Mononuclear cell (primary cell): ENCODE measurements around the gene CCT7. TPM values are rescaled to one million over a fixed set of nuclear protein-coding genes. Genes with fewer than 3 reads are reported as not detected.

Experiments
- H3K27me3 ChIP-seq: 2 replicates; pipeline ENCODE4 v1.6.0; 2011; ENCODE audit warnings: low read length, control low read depth; ENCODE audit not compliant: insufficient read depth
- H3K4me1 ChIP-seq: 2 replicates; pipeline ENCODE4 v1.5.1; 2011; ENCODE audit warnings: mild to moderate bottlenecking, low read length, control low read depth; ENCODE audit not compliant: insufficient read depth
- H3K4me3 ChIP-seq: 2 replicates; pipeline ENCODE4 v1.5.1; 2011; ENCODE audit warnings: mild to moderate bottlenecking, low read length, moderate library complexity
- H3K9me3 ChIP-seq: 2 replicates; pipeline ENCODE4 v1.5.1; 2011; ENCODE audit warnings: low read depth, mild to moderate bottlenecking, control low read depth, low read length
- total RNA-seq: library from RNA; depleted of rRNA; stranded (reverse); fragments of >200 nt; gene quantifications from one replicate; pipeline ENCODE4 v1.2.3, GENCODE V29; 2012

The CCT7 gene
- total RNA-seq, 1 donor: 66.3 TPM

DNA sequence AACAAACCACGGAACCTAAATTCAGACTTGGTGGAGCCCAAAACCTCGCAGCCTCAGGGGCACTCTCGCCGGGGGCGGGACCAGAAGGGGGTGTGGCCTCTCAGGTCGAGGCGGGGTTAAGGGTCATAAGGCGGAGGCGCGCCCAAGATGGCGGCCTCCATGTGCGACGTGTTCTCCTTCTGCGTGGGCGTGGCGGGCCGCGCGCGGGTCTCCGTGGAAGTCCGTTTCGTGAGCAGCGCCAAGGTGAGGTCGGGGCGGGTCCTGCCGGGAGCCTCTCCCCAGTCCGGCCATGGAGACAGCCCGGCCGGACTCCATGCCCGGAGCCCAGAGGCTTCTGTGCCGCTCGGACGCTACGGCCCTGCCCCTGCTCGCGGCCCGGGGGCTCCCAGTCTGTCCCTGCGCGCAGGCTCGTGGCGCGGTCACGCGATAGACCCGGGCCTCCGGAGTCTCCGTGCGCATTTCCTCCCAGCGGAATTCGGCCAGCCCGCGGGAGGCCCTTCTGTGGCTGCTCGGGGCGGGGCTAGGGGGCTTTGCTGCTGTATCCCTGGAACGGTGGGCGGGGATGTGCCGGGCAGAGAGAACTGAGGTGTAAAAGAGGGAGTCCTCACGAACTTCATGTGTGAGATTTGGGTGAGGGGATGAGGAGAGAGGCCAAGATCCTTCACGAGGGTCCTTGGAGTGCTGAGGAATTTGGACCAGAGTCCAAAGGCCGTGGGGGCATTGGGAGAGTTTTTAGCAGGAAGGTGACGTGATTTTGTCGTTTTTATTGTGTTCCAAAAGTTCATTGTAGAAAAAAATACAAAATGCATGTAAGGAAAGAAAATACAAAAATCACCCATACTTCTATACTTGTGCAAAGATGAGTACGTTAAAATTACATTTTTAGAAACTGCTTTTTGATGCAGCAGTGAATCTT, 19.7 kb upstream of the CCT7 start, which contains the start of gene SMYD5:
SMYD5 (plus strand) TSS at position 126 of the 916 bp plus-strand sequence; CDS start at position 148, 22 bp downstream.
- H3K4me1 ChIP-seq: peaks cover 15% of the 10 kb centered on the region
- H3K9me3 ChIP-seq: no peaks in the 10 kb centered on the region
- H3K27me3 ChIP-seq: no peaks in the 10 kb centered on the region
- peak within 1 kb of the TSS; percentile 66 for H3K4me3 ChIP-seq

DNA sequence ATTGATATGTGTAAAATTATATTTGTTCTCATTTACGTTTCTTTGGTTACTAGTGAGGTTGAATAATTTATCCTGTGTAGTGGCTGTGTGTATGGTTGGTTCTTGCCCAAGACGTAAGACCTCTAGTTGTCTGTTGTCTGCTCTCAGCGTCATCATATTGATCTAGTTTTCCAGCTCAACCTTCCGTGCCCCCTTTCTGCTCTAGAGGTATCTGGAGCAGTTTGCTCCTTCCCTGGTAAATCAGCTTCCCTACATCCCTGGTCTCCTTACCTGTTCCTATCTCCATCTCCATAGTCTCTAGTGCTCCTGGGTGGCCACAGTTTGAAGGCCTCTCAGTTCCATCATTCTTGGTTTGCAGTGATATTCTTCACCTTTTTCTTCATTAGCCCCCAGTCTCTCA, 18.9 kb upstream of the CCT7 start:
- H3K4me3 ChIP-seq: no peak overlapping the region
- H3K9me3 ChIP-seq: no peaks in the 10 kb centered on the region
- H3K27me3 ChIP-seq: no peaks in the 10 kb centered on the region
- peaks cover 15% of the 10 kb centered on the region for H3K4me1 ChIP-seq

DNA sequence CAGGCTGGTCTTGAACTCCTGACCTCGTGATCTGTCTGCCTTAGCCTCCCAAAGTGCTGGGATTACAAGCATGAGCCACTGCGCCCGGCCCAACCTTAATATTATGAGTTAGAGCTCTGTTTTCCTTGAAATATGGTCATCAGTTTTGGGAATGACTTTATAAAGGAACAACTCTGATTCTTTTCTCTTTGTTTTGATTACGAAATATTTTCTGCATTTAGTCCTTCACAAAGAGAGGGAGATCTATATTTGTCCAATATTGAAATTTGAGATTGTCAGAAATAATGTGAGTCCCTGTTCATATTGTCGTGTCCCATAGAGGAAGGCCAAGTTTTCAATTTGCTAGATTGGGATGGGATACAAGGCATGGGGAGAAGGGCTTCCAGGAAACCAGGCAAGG, 16.9 kb upstream of the CCT7 start:
- Histone ChIP-seq H3K9me3 (no peaks in the 10 kb centered on the region), H3K4me1 (peaks cover 15% of the 10 kb centered on the region), H3K27me3 (no peaks in the 10 kb centered on the region), H3K4me3 (no peak overlapping the region)

DNA sequence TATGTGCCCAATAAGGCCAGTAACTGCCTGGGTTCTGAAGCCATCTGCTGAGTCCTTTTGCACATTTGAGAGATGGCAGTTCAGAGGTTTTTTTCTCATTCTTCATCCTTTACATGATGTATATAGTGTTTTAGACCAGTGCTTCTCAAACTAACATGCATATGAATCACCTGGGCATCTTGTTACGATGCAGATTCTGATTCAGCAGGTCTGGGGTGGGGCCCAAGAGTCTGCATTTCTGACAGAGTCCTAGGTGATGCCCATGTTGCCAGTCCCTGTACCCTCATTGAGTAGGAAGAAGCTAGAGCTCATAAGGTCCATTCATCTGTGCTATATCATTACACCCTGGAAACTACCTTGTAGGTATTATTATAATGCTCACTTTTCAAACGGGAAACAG, 16.3 kb upstream of the CCT7 start:
- Histone ChIP-seq H3K9me3 (no peaks in the 10 kb centered on the region), H3K27me3 (no peaks in the 10 kb centered on the region)

DNA sequence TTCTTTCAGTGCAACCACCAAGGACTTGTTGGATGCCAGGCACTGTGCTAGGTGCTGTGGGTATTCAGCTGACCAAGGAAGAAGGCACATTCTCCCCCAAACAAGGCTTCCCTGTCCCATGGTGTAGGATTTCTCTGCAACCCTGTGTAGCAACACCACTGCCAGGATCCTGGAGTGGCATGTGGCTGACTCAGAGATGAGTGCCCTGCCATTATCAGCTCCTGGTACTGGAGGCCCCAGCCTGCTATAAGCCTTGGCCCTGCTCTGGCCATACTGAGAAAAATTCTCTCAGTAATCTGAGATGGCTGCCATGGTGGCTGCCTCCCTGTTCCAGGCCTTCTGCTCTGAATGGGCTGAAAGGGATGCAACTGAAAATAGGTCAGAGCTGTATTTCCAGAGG, 15.8 kb upstream of the CCT7 start:
- no peaks in the 10 kb centered on the region for H3K27me3 ChIP-seq
- no peaks in the 10 kb centered on the region for H3K9me3 ChIP-seq
- peaks cover 12% of the 10 kb centered on the region for H3K4me1 ChIP-seq
- no peak overlapping the region for H3K4me3 ChIP-seq

More for the DNA sequence above, 16.3 kb upstream of the CCT7 start:
- Histone ChIP-seq H3K4me1 (peaks cover 15% of the 10 kb centered on the region), H3K4me3 (no peak overlapping the region)

DNA sequence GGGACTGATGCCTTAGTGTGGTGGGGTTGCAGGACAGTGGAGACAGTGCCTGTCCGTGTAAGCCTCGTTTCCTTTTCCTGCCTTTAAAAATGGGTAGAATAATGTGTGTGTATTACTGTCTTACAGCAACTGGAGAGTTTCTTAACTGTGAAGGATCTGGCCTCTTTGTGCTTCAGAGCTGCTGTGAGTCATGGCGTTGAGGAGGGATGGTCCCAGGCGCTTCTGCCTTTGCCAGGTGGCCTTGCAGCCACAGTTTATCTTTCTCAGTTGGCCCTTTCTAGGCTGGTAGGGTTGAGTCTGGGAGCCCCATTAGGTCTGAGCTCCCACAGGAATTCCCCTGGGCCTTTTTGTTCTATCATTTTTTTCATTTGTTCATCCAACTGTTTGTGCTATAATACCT, 10.3 kb upstream of the CCT7 start:
- Histone ChIP-seq H3K4me1 (peaks cover 14% of the 10 kb centered on the region), H3K27me3 (no peaks in the 10 kb centered on the region), H3K4me3 (no peak overlapping the region)

DNA sequence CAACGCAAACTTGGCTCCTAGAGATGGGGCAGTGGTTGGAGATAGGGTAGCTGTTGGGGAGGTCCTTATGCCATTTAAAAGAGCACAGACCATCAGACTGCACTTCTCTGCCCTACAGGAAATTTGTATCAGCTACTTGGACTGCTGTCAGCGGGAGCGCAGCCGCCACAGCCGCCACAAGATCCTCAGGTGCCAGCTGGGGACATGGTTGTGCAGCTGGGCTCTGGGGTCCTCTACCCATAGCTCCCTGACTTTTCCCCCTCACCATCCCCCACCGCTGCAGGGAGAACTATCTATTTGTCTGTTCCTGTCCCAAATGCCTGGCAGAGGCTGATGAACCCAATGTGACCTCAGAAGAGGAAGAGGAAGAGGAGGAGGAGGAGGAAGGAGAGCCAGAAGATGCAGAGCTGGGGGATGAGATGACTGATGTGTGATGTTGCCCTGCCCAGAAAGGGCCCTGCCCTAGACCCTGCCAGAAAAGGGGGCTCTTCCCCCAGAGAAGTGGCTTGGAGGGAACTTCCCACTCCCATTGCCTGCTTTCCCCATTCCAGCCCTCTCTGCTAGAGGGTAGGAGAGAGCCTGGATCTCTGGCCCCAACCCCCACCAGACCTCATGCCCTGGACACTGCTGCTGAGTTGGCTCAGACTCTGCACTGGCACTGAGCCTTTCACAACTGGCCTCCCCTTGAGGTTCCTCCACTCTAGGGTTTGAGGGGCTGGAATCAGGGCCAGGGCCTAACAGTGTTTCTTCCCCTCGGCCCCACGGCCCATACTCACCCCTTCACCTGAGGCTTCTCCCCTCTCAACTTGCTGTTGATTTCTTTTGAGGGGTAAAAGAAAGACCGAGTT, 8.4 kb upstream of the CCT7 start:
- Histone ChIP-seq H3K9me3 (no peaks in the 10 kb centered on the region), H3K4me1 (peaks cover 14% of the 10 kb centered on the region), H3K27me3 (no peaks in the 10 kb centered on the region), H3K4me3 (no peak overlapping the region)

More for the DNA sequence above, 10.3 kb upstream of the CCT7 start:
- H3K9me3 ChIP-seq: no peaks in the 10 kb centered on the region

DNA sequence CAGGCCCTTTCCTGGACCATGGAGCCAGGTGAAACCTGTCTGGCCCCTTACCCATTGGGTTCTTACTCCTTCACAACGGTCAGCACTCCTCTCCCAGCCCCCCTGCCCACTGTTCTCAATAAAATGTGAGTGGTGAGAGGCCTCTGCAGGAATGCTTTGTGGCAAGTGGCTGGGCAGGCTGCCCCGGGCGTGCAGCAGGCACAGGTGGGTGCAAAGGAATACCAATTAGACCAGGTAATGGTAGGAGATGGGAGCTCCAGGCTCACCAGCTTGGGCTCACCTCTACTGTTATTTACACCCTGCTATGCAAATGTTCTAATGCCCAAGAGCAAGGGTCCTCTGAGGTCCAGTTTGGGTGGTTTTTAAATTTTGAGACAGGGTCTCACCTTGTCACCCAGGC, 7.0 kb upstream of the CCT7 start:
- no peak overlapping the region for H3K4me3 ChIP-seq

DNA sequence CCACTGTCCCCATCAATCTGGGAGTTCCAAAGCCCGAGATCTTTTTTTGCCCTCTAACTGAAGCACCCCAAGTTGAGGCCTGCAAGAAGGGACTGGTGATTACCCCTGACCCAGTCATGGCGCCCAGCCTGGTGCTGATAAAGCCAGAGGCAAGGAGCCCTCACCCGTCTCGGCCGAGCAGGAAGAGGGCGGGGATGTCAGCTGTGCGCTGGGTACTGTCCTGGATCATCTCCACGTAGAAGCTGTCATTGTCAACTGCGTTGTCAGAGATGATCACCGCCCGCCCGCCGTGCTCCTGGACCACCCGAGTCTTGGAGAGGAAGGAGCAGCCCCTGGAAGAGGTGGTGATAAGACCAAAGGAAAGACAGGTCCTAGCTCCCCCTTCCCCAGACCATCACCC, 5.5 kb upstream of the CCT7 start:
- H3K9me3 ChIP-seq: no peaks in the 10 kb centered on the region
- no peaks in the 10 kb centered on the region for H3K27me3 ChIP-seq
- H3K4me3 ChIP-seq: no peak overlapping the region
- H3K4me1 ChIP-seq: peaks cover 24% of the 10 kb centered on the region

More for the DNA sequence above, 7.0 kb upstream of the CCT7 start:
- Histone ChIP-seq H3K27me3 (no peaks in the 10 kb centered on the region), H3K4me1 (peaks cover 14% of the 10 kb centered on the region), H3K9me3 (no peaks in the 10 kb centered on the region)

DNA sequence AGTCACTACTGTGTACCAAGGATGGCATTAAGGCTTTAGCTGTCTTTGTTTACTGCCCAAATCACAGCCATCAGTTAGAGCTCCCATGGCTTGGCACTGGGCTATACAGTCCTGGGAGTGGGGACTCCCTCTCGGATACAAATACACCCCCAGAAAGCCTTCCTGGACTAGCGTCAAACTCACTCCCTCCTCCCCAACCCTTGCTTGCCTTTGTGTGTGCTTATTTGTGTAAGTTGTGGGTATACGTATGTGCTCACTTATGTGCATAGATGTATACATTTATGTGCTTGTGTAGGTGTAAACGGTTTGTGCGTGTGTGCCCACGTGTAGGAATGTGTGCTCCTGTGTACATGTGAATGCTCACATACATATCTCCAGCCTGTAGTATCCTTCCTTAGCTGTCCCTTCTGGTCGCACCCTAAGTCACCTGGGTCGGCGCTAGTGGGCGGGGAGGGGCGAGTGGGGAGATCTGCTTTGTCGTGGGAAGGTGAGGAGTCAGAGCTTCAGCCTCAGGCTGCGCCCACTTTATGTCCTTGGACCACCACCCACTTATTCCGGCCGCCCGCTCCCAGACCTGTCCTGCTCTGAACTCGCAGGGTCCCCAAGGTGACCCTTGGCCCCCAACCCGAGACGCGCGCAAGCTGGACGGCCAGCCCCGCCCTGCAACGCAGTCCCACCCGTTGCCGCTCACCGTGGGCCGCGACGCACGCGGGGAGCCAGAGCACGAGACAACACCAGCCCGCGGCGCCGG, 1.5 kb upstream of the CCT7 start:
- Histone ChIP-seq H3K9me3 (no peaks in the 10 kb centered on the region), H3K4me1 (peaks cover 24% of the 10 kb centered on the region), H3K4me3 (peak overlapping the region; percentile 71), H3K27me3 (no peaks in the 10 kb centered on the region)

DNA sequence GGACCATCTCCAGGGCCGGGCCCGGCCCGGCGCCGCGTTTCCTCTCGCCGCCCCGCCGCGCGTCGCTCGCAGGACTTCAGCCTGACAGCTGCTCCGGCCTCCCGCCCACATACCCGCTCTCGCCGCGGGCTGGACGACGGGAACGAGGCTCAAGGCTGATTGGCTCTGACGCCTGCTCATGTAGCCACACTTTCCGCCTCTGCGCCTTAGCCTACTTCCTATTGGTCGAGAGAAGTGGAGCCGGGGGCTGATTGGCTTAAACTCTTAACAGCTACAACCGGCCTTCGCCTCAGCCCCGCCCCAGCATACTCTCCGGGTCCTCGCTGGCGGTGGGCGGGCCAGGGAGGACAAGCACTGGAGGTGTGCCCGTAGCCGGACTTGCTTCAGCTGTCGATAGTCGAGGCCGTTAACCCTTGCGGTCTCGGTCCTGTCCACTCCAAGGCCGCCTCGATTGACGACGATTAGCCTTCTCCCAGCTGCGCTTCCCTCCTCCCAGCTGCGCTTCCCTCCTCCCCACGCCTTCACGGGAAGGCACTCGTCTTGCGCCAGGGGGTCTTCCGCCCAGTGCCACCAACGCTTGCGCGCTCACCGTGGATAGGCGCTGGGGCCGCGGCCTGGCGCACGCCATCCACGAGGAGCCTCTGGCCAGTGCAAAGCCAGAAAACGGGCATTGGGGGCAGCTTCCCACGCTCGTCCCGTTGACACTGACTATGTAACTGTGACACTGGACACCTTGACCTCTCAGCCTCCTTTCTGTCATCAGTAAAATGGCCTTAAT, 765 bp upstream of the CCT7 start, which contains the start of gene PRADC1:
PRADC1 (minus strand) TSS at position 86 of the 778 bp plus-strand sequence; CDS start at position 7, 79 bp downstream.
- Histone ChIP-seq H3K4me3 (peak within 1 kb of the TSS; percentile 71), H3K27me3 (no peaks in the 10 kb centered on the region), H3K4me1 (peaks cover 24% of the 10 kb centered on the region), H3K9me3 (no peaks in the 10 kb centered on the region)

DNA sequence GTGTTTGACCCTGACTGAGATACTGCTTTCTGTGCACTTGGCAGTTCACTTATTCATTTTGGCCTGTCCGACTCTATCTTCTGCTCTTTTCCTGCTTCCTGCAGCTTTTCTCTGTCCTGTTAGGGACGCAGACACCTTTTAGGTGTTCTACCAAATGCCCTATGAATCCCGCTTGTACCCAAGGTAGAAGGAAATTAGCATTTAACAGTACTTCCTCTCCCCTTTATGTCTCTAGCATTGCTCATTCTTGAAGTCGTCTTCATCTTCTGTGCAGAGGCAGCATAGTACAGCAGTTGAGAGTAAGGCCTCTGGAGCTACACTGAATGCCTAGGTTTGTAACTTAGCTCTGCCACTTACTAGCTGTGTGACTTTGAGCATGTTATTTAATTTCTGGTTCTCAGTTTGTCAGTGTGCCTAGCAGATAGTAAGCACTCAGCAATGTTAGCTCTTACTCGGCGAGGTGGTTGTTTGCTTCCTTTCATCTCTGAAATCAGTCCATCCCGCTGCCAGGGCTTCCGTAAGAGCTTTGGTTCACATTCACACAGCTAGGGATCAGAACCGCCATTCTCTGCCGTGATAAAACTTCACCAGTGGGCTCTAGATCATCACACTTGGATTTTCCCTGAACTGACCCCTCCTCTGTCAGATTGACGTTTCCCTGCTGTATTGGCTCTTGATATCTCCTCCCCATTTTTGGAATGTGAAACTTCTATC, 1.4 kb downstream of the CCT7 start:
- no peaks in the 10 kb centered on the region for H3K9me3 ChIP-seq
- peak overlapping the region; percentile 71 for H3K4me3 ChIP-seq
- H3K27me3 ChIP-seq: no peaks in the 10 kb centered on the region
- peaks cover 24% of the 10 kb centered on the region for H3K4me1 ChIP-seq

DNA sequence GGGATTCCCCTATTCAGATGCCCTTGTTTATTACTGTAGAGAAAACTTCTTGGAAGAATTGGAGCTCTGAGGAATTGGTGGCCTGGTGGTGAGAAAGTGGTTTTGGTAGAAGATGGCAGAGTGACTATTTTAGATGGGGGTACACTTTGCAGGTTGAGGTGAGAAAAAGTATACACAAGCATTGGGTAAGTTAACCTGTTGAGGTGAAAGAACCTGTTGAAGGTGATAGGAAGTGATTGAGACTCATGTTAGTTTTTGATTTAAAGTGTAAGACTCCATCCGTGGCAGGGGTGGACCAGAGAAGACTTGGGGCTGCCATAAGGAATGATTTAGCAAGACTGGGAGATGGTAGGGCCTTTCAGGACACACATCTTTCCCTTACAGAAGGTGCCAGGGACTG, 3.1 kb downstream of the CCT7 start:
- H3K4me1 ChIP-seq: peaks cover 24% of the 10 kb centered on the region
- H3K27me3 ChIP-seq: no peaks in the 10 kb centered on the region
- H3K4me3 ChIP-seq: no peak overlapping the region
- no peaks in the 10 kb centered on the region for H3K9me3 ChIP-seq
